GM13977 (cell line): Measurements from ENCODE around the gene SIRPD.
A peak's percentile ranks its signal among the peaks of the same experiment; 100 is the strongest.

Experiments
- DNase-seq: peaks from one replicate; pipeline ENCODE4 v3.0.0; 2012; ENCODE audit warnings: low spot score
- in situ Hi-C: fragments of 300-500 bp; cut with MboI; formaldehyde crosslinking; loops from one replicate; pipeline ENCODE4 v1.12.0; 2022; ENCODE audit warnings: low sequenced_read_pairs, low pct_unique_long_range_greater_than_20kb, mixed read lengths, inconsistent platforms; ENCODE audit not compliant: unreplicated experiment
- TF ChIP-seq, protein P1 (sequence below): IDR thresholded peaks from 2 replicates; pipeline ENCODE4 v1.5.1; 2012; ENCODE audit warnings: mild to moderate bottlenecking, control low read depth; ENCODE audit not compliant: insufficient read depth; ENCODE audit errors: extremely low read depth, missing control alignments

SIRPD gene

DNA sequence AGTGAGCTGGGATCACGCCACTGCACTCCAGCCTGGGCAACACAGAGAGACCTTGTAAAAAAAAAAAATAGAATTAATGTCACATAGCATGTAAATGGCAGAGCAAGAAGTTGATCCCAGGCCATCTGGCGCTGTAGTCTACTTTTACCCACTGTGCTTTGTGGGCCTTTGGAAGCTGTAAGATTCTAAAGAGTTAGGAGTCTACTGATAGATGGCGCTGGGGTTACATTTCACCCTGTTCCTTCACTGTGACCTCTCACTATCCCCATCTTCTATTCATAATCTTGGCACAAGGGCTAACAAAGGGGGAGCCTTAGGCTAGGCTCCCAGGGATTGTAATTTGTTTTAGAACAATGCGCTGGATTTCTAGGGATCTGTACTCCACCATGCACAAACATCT is 24.4 kb downstream of the SIRPD start:
- TF ChIP-seq, protein P1, sequence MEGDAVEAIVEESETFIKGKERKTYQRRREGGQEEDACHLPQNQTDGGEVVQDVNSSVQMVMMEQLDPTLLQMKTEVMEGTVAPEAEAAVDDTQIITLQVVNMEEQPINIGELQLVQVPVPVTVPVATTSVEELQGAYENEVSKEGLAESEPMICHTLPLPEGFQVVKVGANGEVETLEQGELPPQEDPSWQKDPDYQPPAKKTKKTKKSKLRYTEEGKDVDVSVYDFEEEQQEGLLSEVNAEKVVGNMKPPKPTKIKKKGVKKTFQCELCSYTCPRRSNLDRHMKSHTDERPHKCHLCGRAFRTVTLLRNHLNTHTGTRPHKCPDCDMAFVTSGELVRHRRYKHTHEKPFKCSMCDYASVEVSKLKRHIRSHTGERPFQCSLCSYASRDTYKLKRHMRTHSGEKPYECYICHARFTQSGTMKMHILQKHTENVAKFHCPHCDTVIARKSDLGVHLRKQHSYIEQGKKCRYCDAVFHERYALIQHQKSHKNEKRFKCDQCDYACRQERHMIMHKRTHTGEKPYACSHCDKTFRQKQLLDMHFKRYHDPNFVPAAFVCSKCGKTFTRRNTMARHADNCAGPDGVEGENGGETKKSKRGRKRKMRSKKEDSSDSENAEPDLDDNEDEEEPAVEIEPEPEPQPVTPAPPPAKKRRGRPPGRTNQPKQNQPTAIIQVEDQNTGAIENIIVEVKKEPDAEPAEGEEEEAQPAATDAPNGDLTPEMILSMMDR, result peak; percentile 8
- in situ Hi-C loops, result no loop called here

DNA sequence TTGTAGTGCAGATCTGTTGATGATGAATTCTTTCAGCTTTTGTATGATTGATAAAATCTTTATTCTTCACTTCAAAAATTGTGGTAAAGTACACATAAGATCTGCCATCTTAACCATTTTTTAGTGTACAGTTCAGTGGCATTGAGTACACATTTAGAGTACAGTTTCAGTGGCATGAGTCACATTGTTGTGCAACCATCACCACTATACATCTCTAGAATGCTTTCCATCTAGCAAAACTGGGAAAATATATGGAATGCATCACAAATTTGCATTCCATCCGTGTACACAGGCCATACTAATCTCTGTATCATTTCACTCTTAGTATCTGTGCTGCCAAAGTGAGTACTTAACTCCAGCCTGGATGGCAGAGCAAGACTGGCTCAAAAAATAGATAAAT is 28.7 kb downstream of the SIRPD start:
- in situ Hi-C loops, result no loop called here
- no peak for DNase-seq
- TF ChIP-seq, protein P1, result no peak

More for the DNA sequence above, 24.4 kb downstream of the SIRPD start:
- DNase-seq, result no peak

DNA sequence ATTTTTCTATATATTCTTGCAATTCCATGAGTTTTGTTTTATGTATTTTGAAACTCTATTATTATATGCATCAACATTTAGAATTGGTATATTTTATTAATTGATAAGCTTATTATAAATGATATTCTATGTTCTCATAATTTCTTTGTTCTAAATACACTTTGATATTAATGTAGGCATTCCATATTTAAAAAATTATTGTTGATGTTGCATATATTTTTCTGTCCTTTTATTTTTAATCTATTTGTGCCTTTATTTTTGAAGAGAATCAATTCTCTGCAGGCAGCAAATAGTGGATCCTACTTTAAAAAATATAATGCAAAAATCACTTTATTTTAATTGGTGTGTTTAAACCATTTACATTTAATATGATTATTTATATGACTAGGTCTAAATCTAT is 29.6 kb downstream of the SIRPD start:
- in situ Hi-C loops, result no loop called here
- TF ChIP-seq, protein P1, result no peak
- DNase-seq, result no peak

DNA sequence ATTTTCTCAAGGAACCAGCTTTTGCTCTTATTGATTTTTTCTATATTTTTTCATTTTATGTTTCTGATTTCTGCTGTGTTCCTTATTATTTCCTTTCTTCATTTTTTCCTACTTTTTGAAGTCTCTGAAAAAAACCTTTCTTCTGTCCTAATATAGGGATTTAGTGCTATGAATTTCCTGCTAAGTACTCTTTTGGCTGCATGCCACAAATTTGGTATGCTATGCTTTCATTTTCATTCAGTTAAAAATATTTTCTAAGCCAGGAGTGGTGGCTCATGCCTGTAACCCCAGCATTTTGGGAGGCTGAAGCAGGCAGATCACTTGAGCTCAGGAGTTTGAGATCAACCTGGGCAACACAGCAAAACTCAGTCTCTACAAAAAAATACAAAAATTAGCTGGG is 30.6 kb downstream of the SIRPD start:
- in situ Hi-C loops, result no loop called here
- no peak for DNase-seq
- TF ChIP-seq, protein P1, result no peak

DNA sequence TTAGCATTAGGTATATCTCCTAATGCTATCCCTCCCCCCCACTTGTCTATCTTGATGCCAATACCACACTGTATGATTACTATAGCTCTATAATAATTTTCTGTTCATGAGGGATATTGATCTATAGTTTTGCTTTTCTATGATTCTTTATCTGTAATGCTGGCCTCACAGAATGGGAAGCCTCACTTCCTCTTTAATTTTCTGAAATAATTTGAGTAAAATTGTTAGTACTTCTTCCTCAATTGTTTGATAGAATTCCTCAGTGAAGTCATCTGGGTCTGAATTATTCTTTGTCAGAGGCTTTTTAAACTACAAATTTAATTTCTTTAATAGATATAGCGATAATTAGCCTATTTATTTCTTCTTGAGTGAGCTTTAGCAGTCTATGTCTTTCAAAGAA is 31.2 kb downstream of the SIRPD start:
- TF ChIP-seq, protein P1, result no peak
- no peak for DNase-seq
- in situ Hi-C loops, result no loop called here

DNA sequence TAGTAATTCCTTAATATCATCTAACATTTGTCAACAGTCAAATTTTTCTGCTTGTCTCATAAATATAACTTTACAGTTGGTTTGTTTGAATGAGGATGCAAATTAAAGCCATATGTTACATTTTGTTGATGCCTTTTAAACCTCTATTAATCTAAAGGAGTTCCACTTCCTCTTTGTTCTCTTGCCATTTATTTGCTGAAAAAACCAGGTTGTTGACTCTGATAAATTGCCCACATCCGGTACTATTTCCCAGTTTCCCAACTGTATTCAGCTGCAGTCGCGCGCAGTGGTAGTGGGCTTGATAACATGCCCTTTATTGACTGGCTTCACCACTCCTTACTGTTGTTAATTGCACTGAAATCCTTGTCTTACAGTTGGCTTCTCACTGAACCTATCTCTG is 33.5 kb downstream of the SIRPD start:
- TF ChIP-seq, protein P1, result no peak
- DNase-seq, result peak; percentile 15
- in situ Hi-C loops, result no loop called here

DNA sequence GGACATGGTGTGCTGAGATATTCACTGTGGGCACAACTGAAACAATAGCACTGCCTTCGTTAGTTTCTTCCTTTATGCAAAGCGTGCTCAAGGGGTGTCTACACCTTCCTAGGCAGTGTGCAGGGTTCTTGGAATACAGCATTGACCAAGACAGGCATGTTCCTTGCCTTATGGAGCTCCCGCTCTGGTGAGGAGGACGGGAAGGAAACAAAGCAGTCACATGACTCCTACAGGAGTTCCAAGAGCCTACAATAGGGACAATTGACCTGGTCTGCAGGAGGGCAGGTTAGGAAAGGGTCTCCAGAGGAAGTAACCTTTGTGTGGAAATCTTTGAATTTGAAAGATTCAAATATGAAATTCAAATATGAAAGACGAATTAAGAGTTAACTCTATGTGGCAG is 40.5 kb downstream of the SIRPD start:
- in situ Hi-C loops, result no loop called here
- no peak for DNase-seq
- TF ChIP-seq, protein P1, result no peak
